ENCODE measurements around the gene IFT172.
"Not testable (repeated sequence)": the region's sequence is repeated elsewhere in the genome, so short reads cannot be mapped to it uniquely, and the experiment has no call there.

IFT172 gene

GRCh38 chr2:27489498-27490397 is at the start of gene IFT172:
Gene IFT172, minus strand, starts transcription at chr2:27489743. Its CDS starts 90 bp downstream, at chr2:27489653.
- ChIA-PET CTCF (interaction anchor here (1.9 kb wide), 1 partner anchor 194 kb away, joined by 5 read pairs; no protein-coding TSS in a partner anchor), POLR2A (no interaction called here)
- TF ChIP-seq, protein P1, sequence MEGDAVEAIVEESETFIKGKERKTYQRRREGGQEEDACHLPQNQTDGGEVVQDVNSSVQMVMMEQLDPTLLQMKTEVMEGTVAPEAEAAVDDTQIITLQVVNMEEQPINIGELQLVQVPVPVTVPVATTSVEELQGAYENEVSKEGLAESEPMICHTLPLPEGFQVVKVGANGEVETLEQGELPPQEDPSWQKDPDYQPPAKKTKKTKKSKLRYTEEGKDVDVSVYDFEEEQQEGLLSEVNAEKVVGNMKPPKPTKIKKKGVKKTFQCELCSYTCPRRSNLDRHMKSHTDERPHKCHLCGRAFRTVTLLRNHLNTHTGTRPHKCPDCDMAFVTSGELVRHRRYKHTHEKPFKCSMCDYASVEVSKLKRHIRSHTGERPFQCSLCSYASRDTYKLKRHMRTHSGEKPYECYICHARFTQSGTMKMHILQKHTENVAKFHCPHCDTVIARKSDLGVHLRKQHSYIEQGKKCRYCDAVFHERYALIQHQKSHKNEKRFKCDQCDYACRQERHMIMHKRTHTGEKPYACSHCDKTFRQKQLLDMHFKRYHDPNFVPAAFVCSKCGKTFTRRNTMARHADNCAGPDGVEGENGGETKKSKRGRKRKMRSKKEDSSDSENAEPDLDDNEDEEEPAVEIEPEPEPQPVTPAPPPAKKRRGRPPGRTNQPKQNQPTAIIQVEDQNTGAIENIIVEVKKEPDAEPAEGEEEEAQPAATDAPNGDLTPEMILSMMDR (IDR thresholded peaks at IDR 0.05; ENCODE audit: control extremely low read depth, extremely low read depth, low read depth, missing control alignments) = no peak
- peak; percentile 96 for DNase-seq (ENCODE audit: extremely low spot score)

DNA sequence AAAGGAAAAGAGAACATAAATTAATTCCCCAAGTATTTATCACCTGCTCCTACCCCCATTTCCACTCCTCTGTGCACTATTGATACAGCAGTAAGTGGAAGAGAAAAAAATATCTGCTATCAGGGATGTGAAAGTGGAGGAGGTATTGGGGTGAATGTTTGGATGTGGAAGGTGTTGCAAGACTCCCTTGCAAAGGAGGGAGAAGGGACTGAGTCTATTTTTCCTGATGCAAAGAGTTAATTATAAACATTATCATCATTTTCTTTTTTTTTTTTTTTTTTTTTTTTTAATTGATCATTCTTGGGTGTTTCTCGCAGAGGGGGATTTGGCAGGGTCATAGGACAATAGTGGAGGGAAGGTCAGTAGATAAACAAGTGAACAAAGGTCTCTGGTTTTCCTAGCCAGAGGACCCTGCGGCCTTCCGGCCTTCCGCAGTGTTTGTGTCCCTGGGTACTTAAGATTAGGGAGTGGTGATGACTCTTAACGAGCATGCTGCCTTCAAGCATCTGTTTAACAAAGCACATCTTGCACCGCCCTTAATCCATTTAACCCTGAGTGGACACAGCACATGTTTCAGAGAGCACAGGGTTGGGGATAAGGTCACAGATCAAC is 49.4 kb upstream of the IFT172 start:
- POLR2A ChIA-PET; CTCF ChIA-PET; DNase-seq (ENCODE audit: extremely low spot score): not testable (repeated sequence)

DNA sequence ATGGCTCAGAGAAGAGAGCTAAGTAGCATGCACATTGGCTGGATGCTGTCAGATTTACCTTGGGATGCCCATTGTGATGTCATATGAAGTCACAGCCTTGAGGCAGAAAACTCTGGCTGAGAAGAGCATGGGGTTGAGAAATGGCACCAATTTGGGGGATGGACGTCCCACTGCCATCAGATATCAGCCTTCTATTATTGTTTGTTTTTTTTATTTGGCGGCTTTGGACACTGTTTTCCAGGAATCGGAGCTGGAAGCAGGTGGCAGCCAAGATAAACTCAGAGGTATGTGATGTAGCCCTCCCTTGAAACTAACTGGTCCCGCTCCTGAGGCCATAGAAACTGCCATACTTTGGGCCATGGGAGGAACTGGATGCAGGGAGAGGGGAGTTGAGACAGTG is 47.7 kb upstream of the IFT172 start:
- POLR2A ChIA-PET = no interaction called here

GRCh38 chr2:27531983-27532382 is 42.4 kb upstream of the IFT172 start:
- TF ChIP-seq, protein P1 (IDR thresholded peaks at IDR 0.05; ENCODE audit: control extremely low read depth, extremely low read depth, low read depth, missing control alignments) = no peak
- ChIA-PET CTCF (no interaction called here), POLR2A (no interaction called here)

More for the DNA sequence above, 47.7 kb upstream of the IFT172 start:
- CTCF ChIA-PET = interaction anchor here (0.8 kb wide), 1 partner anchor 12 kb away, joined by 3 read pairs; no protein-coding TSS in a partner anchor
- TF ChIP-seq, protein P1 (IDR thresholded peaks at IDR 0.05; ENCODE audit: control extremely low read depth, extremely low read depth, low read depth, missing control alignments) = no peak
- DNase-seq (ENCODE audit: extremely low spot score) = no peak

DNA sequence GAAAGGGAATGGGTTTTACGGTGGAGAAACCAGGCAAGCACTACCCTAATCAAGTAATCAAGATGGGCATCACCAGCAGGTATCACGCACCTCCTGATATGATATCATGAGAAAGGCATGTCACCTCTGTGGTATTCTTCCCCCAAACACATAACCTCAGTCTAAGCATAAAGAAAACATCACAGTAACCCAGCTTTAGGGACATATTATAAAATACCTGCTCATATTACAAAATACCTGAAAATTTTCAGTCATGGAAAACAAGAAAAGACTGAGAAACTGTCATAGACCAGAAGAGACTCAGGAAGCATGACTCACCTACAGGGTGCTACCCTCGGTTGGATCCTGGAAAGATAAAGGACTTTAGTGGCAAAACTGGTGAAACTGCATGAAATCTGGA is 37.6 kb upstream of the IFT172 start:
- DNase-seq (ENCODE audit: extremely low spot score) = no peak
- CTCF ChIA-PET = no interaction called here
- TF ChIP-seq, protein P1 (IDR thresholded peaks at IDR 0.05; ENCODE audit: control extremely low read depth, extremely low read depth, low read depth, missing control alignments) = no peak
- POLR2A ChIA-PET = no interaction called here

More at GRCh38 chr2:27531983-27532382, 42.4 kb upstream of the IFT172 start:
- no peak for DNase-seq (ENCODE audit: extremely low spot score)

DNA sequence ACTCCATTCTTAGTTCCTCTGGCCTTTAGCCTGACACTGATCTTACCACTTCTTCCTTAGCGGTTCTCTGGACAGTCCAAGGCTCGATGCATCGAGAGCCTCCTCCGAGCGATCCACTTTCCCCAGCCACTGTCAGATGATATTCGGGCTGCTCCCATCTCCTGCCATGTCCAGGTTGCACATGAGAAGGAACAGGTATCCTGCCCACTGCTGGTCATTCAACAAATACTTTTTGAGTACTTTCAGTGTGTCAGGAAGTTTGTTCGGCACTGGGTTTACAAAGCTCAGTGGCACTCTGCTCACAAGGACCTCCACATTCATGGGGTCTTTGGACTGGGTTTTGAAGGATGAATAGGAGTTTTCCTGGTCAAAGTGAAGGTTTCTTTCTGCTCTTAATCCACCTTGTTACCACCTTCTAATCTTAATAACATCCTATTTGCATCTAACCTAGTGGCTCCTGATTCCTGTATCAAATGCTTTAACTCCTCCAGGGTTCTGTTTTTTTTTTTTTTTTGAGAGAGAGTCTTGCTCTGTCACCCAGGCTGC is 32.9 kb upstream of the IFT172 start:
- TF ChIP-seq, protein P1 (IDR thresholded peaks at IDR 0.05; ENCODE audit: control extremely low read depth, extremely low read depth, low read depth, missing control alignments) = no peak
- ChIA-PET POLR2A (no interaction called here), CTCF (no interaction called here)
- DNase-seq (ENCODE audit: extremely low spot score) = no peak

GRCh38 chr2:27520316-27520715 is 30.8 kb upstream of the IFT172 start:
- TF ChIP-seq, protein P1 (IDR thresholded peaks at IDR 0.05; ENCODE audit: control extremely low read depth, extremely low read depth, low read depth, missing control alignments) = no peak
- ChIA-PET CTCF (no interaction called here), POLR2A (no interaction called here)
- DNase-seq (ENCODE audit: extremely low spot score) = no peak
